HL-60 (cell line): ENCODE data around the gene NFIA.

Experiments used
- DNase-seq, 2 experiments: peaks; one replicate each; pipeline ENCODE4 v3.0.0-alpha.2; 2010 to 2020; ENCODE audit warnings: low read depth in 1 of 2, low spot score in 1 of 2
- H3K27ac ChIP-seq: fragments of 250-450 bp; sonication (Bioruptor Pico); replicated peaks from 2 replicates; pipeline ENCODE4 v1.5.1; 2020; ENCODE audit warnings: mild to moderate bottlenecking, moderate library complexity
- H3K27me3 ChIP-seq: fragments of 250-450 bp; sonication (Bioruptor Pico); 2 replicates; pipeline ENCODE4 v1.5.1; 2021; ENCODE audit warnings: mild to moderate bottlenecking, moderate library complexity; ENCODE audit not compliant: insufficient read depth, poor library complexity, severe bottlenecking
- H3K4me3 ChIP-seq: replicated peaks from 2 replicates; pipeline ENCODE4 v1.5.1; 2011; ENCODE audit warnings: mild to moderate bottlenecking, control low read depth, low read length; ENCODE audit not compliant: insufficient read depth
- GABPA ChIP-seq: IDR thresholded peaks from 2 replicates; pipeline ENCODE4 v1.6.1; 2012; ENCODE audit warnings: low read depth
- POLR2AphosphoS5 ChIP-seq: IDR thresholded peaks from 2 replicates; pipeline ENCODE4 v1.6.1; 2012; ENCODE audit warnings: low read depth
- REST ChIP-seq: IDR thresholded peaks from 2 replicates; pipeline ENCODE4 v1.6.1; 2012; ENCODE audit warnings: low read depth; ENCODE audit not compliant: insufficient replicate concordance
- SPI1 ChIP-seq: IDR thresholded peaks from 2 replicates; pipeline ENCODE4 v1.6.1; 2012; ENCODE audit warnings: low read depth, mild to moderate bottlenecking, borderline replicate concordance
- TF ChIP-seq, protein P1 (sequence below): IDR thresholded peaks from one replicate; pipeline ENCODE4 v1.5.1; 2011; ENCODE audit warnings: low read length, control low read depth, inconsistent platforms; ENCODE audit not compliant: insufficient read depth

NFIA gene

GRCh38 chr1:61237147-61237546, 154.8 kb downstream of the NFIA start:
- no peak for DNase-seq
- Histone ChIP-seq H3K27ac (no peak overlapping the region), H3K27me3 (no peaks in the 10 kb centered on the region), H3K4me3 (no peak overlapping the region)
- TF ChIP-seq REST: no peak
- TF ChIP-seq POLR2AphosphoS5: no peak
- TF ChIP-seq SPI1: no peak
- TF ChIP-seq GABPA: no peak
- TF ChIP-seq, protein P1, sequence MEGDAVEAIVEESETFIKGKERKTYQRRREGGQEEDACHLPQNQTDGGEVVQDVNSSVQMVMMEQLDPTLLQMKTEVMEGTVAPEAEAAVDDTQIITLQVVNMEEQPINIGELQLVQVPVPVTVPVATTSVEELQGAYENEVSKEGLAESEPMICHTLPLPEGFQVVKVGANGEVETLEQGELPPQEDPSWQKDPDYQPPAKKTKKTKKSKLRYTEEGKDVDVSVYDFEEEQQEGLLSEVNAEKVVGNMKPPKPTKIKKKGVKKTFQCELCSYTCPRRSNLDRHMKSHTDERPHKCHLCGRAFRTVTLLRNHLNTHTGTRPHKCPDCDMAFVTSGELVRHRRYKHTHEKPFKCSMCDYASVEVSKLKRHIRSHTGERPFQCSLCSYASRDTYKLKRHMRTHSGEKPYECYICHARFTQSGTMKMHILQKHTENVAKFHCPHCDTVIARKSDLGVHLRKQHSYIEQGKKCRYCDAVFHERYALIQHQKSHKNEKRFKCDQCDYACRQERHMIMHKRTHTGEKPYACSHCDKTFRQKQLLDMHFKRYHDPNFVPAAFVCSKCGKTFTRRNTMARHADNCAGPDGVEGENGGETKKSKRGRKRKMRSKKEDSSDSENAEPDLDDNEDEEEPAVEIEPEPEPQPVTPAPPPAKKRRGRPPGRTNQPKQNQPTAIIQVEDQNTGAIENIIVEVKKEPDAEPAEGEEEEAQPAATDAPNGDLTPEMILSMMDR: no peak

DNA sequence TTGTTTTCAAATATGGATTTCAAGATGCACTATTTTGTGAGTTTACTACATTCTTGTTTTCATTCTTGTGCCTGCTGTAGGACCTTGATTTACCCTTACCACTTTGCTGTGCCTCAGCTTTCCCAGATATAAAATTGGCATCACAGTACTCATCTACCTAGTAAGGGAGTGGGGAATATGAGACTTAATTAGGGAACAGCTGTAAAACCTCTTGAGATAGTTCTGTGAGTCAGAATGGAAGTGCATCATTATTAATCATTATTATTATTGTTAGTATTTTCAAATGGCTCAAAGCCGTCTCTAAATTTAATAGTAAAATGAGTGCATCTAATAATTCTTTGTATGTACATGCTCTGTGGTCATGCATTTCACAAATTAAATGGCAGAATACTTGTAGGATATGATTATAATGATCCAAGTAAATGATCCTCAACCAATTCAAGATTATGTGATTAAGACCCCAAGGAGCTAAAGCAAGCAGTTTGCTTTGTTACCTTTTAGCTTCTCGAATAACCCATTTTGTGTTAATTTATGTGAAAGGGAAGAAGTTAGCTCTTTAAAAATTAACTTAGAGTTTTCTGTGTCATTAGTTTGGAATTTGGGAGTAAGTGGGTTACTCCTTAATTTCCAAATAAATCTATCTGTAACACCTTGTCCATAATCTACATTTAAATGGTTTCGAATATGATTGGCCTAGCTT, 155.4 kb downstream of the NFIA start:
- no peak for TF ChIP-seq REST

GRCh38 chr1:61238359-61238665, 156.0 kb downstream of the NFIA start:
- Histone ChIP-seq H3K27ac (no peak overlapping the region), H3K27me3 (no peaks in the 10 kb centered on the region), H3K4me3 (no peak overlapping the region)
- TF ChIP-seq SPI1: no peak
- DNase-seq: no peak

More for the DNA sequence above, 155.4 kb downstream of the NFIA start:
- Histone ChIP-seq H3K27ac (no peak overlapping the region), H3K27me3 (no peaks in the 10 kb centered on the region), H3K4me3 (no peak overlapping the region)
- no peak for DNase-seq

- H3K4me3 ChIP-seq: no peak overlapping the region
- no peak for DNase-seq
- peak overlapping the region; percentile 54 for H3K27ac ChIP-seq
- no peaks in the 10 kb centered on the region for H3K27me3 ChIP-seq
- TF ChIP-seq REST (no peak), SPI1 (no peak), GABPA (no peak), POLR2AphosphoS5 (no peak)
- TF ChIP-seq, protein P1: no peak
Measured at GRCh38 chr1:61240878-61241277, 158.5 kb downstream of the NFIA start.
